ENCODE measurements around the gene FEZ2.
"Not testable (repeated sequence)": the region's sequence is repeated elsewhere in the genome, so short reads cannot be mapped to it uniquely, and the experiment has no call there.

FEZ2 gene

DNA sequence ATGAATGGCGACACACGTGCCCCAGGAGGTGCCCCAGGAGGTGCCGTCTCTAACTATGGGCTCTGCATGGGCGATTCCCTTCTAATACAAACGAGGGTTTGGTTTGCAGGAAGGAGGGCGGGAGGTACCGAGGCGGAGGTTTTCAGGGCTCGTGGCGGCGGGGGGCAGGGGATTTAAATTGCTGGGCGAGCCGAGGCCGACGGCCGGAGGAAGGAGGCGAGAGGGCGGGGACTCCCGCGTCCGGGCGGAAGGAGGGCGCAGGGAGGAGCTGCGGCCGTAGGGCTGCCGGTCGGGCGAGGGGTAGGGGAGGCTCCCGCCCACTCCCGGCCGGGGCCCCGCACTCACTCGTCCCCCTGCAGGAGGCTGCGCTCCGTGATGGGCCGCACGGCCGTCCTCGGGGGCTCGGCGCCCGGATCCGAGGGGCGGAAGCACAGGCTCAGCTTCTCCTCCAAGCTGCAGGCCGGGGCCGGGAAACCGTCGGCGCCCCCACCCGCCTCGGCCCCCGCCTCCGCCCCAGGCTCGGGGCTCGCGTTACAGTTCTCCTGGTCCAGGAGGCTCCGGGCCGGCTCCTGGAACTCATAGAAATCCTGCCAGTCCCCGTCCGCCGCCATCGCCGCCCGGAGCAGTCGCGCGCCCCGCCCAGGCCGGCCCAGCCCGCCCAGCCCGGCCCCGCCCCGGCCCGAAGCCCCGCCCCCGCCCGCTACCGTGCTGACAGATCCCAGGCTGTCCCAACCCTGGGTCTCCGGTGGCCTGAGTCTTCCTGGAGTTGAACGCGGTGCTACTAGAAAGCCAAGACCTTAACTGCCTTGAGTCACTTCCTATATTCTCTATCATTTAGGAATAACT lies at the start of gene FEZ2:
TSS of gene FEZ2 (minus strand) at position 637 of the 846 bp plus-strand sequence. CDS start at position 611, 26 bp downstream.
- peak; percentile 48 for DNase-seq

DNA sequence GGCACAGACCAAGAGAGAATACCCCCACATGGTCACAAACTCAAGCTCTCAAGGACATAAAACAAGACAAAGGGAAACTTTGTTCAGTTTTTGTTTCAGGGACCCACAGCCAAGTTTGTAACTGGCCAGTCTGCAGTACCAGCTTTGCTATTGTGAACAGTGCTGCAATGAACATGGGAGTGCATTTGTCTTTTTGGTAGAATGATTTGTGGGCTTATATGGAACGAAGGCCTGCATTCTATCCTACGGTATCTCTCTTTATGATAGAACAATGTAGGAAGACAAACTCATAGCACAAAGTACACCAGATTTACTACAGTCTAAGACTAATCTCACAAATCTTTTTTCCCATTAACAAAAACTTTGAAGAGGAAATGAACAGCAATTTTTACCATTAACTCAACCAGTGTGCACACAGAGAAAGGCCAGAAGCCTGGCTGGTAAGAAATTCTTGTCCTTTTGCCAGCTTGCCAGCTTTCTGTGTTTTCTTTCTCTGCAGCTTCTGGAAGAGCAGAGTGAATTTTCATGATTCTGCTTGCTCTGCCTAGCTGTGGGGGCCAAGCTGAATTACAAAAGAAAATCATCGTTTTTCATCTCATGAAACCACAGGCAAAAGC lies 37.1 kb upstream of the FEZ2 start:
- DNase-seq: no peak

DNA sequence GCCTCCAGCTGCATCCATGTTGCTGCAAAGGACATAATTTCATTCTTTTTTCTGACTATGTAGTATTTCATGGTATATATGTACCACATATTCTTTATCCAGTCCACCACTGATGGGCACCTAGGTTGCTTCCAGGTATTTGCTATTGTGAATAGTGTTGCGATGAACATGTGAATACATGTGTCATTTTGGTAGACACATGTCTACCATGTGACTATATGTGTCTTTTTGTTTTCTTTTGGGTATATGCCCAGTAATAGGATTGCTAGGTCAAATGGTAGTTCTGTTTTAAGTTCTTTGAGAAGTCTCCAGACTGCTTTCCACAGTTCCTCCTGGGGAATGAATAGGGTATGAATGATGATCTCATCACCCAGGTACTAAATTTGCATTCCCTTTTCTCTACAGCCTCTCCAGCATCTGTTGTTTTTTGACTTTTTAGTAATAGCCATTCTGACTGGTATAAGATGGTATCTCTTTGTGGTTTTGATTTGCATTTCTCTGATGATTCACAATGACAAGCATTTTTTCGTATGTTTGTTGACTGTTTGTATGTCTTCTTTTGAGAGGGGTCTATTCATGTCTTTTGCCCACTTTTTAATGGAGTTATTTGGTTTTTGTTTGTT lies 35.6 kb upstream of the FEZ2 start:
- DNase-seq: no peak

GRCh38 chr2:36626756-36627155 lies 28.8 kb upstream of the FEZ2 start:
- DNase-seq: no peak

GRCh38 chr2:36626071-36626470 lies 28.1 kb upstream of the FEZ2 start:
- no peak for DNase-seq

DNA sequence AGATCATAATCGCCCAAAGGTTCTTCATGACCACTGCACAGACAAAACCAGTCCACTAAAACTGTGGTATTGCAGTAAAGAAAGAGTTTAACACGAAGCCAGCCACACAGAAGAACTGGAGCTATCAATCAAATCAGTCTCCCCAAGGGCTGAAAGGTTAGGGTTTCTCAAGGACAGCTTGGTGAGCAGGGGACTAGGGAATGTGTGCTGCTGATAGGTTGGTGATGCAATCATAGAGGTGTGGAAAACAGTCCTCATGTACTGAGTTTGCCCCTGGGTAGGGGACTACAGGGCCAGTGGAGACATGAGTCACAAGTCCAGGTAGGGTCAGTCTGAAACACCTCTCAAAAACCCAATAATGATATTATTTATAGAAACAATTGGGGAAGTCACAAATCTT lies 27.3 kb upstream of the FEZ2 start:
- no peak for DNase-seq

GRCh38 chr2:36620321-36620720 lies 22.4 kb upstream of the FEZ2 start:
- no peak for DNase-seq

DNA sequence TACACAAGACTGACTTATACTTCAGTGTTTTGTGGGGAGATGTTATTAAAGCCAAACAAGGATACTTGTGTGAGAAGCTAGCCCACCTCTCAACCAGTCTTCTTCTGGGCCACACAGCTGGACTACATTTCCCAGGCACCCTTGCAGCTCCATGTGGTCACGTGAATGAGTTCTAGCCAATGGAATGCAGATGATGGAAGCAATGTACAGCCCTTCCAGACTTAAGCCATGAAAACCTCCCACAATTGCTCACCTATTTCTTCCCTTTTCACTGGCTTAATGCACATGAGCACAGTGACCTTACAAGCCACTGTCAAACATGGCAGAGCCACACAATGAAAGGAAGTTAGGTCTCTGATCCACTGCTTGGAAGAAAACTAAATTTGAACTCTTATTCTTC lies 20.4 kb upstream of the FEZ2 start:
- DNase-seq: no peak

- no peak for DNase-seq
Measured at GRCh38 chr2:36616947-36617346, 19.0 kb upstream of the FEZ2 start.

DNA sequence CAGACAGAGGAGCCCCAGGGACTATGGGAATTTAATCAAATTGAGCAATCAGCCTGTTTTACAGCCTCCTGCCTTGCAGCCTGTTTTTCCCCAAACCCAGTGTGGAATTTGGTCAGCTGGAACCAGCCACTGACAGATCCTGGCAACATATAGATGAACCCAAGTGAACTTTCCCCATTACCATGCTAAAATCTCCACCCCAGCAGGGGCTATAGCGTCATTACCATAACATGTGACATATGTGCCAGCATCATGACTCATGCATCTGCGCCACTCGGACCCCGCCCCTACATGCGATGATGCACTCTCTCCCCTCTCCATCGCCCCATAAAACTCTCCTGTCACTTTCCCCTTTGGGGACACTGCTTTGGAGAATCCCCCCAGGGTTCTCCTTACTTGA lies 17.3 kb upstream of the FEZ2 start:
- no peak for DNase-seq

- no peak for DNase-seq
Measured at GRCh38 chr2:36613801-36614200, 15.8 kb upstream of the FEZ2 start.

DNA sequence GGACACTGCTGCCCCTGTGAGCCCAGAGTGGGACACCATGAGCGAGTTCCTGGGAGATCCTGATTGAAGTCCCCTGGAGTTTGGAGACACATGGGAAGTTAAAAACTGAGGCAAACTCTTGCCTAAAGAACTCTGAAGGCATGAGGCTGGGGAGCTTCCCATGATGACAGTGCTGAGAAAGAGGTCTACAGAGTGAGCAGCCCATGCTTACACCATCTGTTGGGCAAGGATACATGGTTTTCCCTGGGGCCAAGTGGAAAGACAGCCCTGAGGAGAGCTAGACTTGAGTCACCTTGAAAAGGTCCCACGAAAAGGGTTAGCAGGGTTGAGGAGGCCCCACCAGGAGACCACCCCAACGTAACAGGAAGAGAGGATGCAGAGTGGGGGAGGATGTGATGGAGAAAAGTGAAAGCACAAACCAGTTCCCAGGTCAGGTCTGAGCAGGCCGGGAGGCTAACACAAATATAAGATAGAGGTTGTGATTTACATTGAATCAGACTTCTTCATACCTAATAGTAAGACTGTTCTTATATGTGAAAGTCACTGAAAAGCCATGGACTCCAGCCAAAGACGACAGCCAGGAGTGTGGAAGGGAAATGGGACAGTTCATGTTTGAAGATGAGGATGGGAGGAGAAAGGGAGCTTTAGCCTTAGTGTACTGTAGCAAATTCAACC lies 13.5 kb upstream of the FEZ2 start:
- no peak for DNase-seq

DNA sequence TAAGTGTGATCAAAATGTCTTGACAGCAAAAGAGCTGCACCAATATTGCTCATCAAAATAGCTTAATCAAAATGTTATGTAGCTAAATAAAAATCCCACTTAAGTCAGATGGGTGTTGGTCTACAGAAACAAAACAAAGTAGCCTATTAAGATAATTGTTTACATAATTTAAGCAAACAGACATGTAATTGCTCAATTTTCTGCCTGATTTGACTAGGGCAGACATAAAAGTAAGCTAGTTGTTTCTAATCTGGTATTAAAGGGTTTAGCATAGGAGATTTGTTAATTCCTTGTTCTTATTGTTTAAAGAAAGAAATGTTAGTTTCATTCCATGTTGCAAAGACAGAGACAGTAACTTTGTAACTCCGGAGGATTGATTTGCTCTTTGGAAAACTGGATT lies 11.5 kb upstream of the FEZ2 start:
- no peak for DNase-seq

DNA sequence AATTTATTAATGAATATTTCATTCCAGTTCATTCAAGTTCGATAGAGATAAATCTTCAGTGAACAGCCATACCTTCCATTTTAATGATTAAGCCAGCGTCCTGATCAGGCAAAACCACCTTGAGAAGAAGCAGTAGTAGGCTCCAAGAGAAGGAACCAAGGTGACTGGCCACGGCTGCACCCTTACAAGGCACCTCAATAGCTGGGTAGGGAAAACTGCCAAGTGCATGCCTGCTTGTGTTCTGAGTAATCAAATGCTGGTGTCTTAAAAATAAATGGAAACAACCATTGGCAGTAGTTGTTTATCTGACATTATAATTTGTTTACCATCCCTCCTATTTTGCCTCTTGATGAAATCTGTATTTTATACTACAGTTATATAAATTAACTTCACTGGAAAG lies 10.0 kb upstream of the FEZ2 start:
- DNase-seq: no peak

DNA sequence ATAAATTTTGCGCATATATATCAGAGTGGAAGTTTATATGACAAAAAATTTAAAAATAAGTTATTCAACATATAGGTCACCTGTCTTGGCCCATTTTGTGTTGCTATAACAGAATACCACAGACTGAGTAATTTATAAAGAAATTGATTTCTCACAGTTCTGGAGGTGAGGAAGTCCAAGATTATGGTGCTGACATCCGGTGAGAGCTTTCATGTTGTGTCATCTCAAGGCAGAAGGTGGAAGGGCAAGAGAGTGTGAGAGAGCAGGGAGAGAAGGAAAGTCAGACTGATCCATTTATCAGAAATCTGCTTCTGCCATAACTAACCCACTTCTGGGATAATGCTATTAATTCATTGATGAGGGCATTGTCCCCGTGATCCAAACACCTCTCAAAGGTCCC lies 9.0 kb upstream of the FEZ2 start:
- no peak for DNase-seq

- DNase-seq: no peak
Measured at GRCh38 chr2:36605273-36605672, 7.3 kb upstream of the FEZ2 start.

- not testable (repeated sequence) for DNase-seq
Measured at GRCh38 chr2:36603629-36604028, 5.7 kb upstream of the FEZ2 start.

GRCh38 chr2:36597003-36597531 lies 901 bp downstream of the FEZ2 start:
- DNase-seq: no peak

- DNase-seq: no peak
Measured at GRCh38 chr2:36596397-36596796, 1.6 kb downstream of the FEZ2 start.

GRCh38 chr2:36594849-36595248 lies 3.1 kb downstream of the FEZ2 start:
- no peak for DNase-seq

DNA sequence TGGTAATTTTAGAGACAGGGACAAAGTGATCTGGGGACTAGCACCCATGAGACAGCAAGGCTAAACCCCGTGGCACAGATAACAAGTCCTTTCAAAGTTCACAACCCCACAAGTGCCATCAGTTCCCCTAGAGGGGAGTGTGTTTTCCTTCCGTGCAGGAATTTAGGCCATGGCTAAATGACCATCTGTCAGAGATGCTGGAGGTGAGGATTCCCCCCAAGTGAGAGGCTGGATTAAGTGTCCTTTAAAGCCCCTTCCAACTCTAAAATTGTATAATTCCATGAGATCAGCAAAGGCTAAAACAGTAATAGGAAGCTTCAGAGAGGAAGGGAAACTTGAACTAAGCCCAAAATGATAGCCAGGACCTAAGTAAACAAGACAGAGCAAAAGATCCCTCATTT lies 8.7 kb downstream of the FEZ2 start:
- no peak for DNase-seq

- DNase-seq: no peak
Measured at GRCh38 chr2:36587556-36587955, 10.4 kb downstream of the FEZ2 start.

DNA sequence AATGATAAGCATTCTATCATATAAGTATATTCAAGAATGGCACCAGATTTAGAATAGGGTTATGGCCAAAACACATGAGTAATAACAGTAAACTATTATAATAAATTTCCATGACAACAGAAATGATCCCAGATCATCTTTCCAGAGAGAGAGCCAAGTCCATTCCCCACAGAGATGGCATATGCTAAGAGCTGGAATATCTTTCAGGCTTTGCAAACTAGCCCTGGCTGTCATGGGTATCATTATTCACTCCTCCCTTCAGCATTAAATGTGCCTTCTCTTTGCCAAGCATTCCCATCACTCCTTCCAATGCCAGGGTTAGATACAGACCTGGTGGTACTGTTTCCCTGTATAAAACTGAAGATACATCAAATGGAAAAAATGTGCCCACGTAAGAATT lies 10.9 kb downstream of the FEZ2 start:
- DNase-seq: no peak

All from activated effector memory CD4-positive, alpha-beta T cell treated with Interleukin-2 at 50 U/mL for 16 hours (primary cell).